GM21723 (cell line): ENCODE results near the gene SRSF3.
A peak's percentile ranks its signal among the peaks of the same experiment; 100 is the strongest.
"Not testable (repeated sequence)": the region's sequence is repeated elsewhere in the genome, so short reads cannot be mapped to it uniquely, and the experiment has no call there.

Source experiments
- ATAC-seq: cut with Tn5 transposase; IDR thresholded peaks from one replicate; pipeline ENCODE4 v1.9.1; 2021; ENCODE audit warnings: mild to moderate bottlenecking, moderate library complexity; ENCODE audit not compliant: unreplicated experiment

Gene SRSF3

DNA sequence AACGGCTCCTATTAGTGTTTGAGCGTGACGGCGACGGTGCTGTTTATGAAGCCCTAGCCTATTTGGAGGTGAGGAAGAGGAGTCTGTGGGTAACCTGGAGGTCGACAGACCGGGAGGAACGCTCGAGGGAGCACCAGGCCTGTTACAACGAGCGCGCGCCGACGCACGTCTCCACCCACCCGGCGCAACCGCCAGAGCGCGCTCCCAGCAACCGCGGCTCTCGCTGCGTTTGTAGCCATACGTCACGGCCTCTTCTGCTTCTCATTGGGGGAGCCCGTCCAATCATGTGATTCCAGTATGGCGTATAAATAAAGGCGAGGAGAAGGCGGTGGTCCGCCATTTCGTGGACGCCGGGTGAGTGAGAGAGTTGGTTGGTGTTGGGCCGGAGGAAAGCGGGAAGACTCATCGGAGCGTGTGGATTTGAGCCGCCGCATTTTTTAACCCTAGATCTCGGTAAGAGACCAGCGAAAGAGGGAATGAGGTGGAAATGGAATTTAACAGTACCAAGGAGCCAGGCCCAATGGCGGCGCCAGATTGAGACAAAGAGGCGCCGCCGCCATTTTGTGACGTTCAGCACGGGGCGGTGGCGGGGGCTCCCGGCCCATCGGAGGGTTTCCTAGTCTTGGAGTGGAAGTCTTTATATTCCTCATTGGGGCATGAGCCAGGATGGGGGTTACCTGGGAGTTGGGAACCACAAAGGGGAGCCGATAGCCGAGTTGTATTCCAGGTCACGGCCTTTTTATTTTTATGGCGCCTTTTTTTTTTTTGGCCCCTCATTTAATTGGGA, at the start of gene SRSF3:
SRSF3 (plus strand) TSS at position 334 of the 787 bp plus-strand sequence. CDS start 2,401 bp downstream, outside the sequence.
- peak; percentile 83 for ATAC-seq

DNA sequence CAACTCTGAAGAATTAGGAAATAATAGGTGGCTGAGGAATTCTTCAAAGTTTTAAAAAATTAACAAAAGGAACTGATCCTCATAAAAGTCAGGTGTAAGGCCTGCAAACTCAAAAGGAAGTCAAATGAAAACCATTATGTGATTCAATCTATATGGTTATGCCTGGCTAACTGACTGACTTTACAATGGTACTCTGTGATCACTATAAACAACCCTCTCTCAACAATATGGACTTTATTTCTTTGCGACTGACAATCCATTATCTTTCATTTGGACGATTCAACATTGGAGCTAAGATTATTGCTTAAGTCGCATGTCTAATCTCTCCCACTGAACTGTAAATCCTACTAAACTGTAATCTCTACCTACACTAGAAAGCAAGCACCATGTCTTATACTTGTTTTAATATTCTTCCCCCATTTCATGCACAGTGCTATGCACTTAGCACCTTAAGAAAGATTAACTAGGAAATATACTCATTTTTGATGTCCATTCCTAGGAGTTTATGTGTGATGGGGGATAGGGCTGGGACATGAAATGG, 48.3 kb upstream of the SRSF3 start:
- ATAC-seq, result no peak

DNA sequence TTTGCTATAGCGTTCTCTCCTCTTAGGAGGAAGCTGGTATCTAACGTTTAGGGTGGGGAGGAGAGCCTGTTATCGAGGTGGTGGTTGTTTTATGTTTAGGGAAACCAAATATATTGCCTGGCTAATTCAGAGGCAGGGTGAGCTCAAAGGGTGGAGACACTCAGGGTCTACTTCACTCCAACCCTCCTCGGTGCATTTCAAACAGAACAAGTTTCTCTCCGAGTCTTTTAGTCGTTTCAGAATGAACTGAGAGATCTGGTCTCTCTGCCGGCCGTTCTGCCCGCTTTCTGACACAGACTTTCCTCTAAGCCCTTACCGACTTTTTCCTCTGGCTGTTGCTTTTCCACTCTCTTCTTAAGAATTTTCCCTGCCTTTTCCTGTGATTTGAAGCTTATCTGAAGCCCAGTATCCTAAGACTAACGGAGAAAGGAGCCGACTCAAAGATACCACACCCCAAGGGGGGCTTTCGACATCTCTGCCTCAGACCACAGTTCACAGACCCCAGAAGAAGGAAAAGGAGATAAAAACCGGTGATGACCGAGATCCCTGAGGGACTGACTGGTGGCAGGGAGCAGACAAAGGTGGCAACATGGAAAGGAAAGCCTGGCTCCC, 47.7 kb upstream of the SRSF3 start:
- ATAC-seq, result no peak

DNA sequence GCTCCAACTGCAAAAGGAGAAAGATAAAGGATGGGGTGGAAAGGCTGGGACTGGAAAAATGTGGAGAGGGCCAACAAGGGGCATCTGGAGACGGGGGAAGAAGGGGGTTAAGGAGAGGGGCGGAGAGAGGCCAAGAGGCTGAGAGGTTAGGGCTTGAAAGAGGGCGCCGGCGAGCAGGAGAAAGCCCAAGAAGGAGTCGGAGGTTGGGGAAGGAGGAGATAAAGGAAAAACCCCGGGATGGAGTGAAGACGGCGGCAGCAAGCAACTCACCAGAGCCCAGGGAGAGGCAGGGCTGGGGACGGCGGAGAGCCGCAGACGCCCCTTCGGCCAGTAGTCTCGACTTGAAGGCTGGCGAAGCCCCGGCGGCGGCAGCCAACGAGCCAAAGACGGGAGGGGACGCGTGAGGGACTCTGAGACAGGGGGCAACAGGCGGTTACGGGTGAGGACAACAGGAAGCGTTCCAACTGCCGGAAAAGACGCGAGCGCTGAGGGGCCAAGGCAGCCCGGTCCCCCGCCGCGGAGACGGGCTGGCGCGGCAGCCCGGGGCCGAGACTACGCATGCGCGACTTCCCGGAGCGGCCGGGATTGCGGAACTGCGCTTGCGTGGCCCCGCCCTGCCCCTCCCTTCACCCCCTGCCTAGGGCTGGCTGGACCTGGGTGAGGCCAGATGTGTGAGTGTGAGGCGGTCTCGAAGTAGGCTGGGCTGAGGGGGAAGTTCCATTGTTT, 47.1 kb upstream of the SRSF3 start, which contains the start of gene STK38:
STK38 (minus strand) TSS at position 560 of the 726 bp plus-strand sequence. CDS start 7,277 bp downstream, outside the sequence.
- ATAC-seq, result peak; percentile 67

DNA sequence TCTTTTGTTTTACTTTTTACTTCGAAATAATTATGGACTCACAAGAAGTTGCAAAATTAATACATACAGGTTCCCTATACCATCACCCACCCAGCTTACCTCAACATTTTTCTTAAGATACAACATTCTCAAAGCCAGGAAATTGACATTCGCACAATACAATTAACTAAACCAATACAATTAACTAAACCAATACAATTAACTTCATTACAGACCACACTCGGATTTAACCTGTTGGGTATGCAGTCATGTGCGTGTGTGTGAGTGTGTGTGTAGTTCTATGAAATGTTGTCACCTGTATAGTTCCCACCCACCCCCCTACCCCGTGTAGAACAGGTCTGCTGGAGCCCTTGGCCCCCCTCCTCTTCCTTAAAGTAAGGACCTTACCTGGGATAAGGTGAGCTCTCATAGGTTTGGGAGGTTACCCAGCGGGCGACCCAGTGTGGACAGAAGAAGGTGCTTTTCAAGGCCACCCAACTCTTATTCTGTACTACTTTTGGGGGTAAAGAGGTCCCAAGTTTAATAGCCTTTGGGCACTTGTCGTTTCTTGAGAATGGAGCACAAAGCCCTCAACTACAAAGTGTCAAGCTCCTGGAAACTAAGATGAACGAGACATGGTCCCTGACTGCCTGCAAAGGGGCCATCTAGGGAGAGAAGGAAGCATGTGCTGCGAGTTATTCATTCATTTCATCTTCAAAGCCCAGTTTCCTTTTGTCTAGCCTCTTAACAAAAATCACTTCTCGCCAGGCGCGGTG, 46.3 kb upstream of the SRSF3 start:
- no peak for ATAC-seq

DNA sequence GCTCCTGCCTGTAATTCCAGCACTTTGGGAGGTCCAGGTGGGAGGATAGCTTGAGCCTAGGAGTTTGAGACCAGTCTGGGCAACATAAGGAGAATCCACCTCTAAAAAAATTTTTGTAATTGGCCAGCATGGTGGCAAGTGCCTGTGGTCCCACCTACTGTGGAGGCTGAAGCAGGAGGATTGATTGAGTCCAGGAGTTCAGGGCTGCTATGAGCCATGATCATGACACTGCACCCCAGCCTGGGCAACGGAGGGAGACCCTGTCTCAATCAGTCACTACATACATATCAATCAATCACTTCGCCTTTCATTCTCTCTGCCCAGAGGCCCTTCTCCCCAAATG, 45.8 kb upstream of the SRSF3 start:
- ATAC-seq, result no peak

DNA sequence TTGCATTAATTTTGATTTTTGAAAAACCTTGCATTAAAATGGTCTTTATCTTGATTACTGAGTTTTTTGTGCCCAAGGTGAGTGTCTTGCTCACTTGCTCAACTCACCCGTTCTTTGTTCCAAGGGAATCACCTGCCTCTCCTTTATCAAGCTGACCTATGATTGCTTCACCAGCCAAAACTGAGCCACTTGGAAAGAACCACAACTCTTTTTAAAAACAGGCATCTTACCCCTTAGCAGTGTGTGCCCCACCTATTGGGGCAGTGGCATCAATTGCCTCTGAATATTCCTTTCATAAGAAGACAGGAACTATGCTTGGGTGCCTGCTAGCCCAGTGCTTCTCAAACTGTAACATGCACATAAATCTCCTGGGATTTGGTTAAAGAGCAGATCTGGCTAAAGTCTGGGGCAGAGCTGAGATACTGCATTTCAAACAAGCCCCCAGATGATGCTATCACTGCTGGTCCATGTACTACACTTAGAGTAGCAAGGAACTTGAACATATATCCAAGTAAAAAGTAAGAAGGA, 43.6 kb upstream of the SRSF3 start:
- ATAC-seq, result no peak

DNA sequence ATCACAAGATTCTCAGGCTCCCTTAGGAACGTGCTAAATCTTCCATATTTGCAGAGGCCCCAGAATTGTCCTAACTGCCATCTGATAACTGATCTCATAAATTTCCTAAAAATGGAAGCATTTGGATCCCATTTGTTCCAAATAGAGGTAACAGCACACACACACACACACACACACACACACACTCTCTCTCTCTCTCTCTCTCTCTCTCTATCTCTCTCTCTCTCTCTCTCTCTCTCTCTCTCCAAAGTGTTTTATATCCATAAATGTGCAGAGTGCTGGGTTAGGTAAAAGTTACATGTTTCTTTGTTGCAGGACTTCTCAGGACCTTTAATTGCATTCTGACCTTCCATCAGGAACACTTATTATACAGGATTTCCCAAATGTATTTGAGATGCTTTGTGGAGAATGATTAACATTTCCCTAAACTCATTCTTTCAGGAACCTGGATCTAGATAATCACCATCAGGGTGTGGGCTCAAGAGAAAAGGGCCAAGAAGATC, 38.4 kb upstream of the SRSF3 start:
- ATAC-seq, result no peak

DNA sequence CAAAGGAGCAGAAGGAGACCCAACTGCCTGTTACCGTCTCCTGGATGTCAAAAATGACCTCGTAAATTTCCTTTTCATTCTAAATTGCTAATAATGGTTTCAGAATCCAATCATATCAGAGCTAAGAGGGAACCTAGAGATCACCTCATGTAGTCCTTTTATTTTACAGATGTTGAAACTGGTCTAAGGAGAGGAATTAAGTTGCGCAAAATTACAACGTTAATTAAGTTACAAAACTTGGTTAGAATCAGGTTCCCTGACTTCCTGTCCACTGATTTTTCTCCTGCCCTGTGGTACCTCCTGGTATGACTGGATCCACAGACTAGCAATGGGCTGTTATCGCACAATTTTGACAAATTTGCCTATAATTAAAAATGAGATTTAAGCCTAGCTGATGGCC, 37.9 kb upstream of the SRSF3 start:
- ATAC-seq, result no peak

DNA sequence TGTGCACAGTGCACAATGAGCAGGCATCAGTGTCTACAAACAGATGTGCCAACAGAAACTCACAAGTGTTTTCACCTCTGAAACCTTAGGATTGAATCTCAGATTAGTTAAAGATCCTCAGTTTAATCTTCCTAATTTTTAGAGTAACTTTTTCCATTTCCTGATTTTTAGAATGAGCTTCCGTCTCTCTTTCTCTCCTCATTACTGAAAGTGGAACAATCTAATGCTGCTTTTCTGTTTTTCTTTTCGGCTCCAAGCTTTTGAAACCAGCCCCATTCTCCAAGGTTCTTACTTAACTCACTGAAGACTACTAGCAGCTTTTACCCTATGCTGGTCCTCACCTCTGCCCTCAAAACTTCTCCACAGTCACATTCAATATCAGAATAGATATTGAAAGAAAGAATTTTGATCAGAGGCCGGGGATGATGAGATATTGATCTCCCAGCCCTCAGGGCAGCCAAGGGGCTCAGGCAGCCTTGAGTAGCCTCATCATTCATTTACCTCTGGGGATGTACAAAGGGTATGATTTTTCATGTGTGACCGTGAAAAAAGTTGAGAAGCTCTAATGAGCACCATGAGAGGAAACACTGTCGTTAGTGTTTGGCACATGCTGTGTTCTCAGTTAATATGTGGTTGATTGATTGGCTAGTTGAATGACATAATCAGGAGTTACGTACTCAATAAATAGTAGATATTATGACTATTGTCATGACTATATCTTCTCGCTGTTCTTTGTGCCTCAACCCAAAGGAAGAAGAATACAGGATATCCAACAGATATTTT, 35.0 kb upstream of the SRSF3 start:
- no peak for ATAC-seq

DNA sequence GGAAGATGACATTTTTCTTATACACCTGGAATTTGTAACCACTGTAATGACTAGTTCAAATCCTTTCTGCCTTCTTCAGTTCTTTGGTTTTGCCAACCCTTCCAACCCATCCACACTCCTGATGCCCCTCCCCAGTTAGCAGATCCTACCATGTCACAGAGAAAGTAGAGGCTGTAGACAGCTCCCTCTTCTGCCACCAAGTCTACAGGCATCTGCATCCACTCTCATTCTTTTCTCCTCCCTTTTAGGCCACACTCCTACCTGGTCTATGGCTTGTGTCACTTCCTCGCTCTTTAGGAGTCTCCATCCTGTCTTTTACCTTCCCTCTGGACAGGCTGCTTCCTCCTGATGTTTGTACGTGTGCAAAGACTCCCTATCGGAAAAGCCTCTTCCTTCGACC, 33.3 kb upstream of the SRSF3 start:
- ATAC-seq, result no peak

DNA sequence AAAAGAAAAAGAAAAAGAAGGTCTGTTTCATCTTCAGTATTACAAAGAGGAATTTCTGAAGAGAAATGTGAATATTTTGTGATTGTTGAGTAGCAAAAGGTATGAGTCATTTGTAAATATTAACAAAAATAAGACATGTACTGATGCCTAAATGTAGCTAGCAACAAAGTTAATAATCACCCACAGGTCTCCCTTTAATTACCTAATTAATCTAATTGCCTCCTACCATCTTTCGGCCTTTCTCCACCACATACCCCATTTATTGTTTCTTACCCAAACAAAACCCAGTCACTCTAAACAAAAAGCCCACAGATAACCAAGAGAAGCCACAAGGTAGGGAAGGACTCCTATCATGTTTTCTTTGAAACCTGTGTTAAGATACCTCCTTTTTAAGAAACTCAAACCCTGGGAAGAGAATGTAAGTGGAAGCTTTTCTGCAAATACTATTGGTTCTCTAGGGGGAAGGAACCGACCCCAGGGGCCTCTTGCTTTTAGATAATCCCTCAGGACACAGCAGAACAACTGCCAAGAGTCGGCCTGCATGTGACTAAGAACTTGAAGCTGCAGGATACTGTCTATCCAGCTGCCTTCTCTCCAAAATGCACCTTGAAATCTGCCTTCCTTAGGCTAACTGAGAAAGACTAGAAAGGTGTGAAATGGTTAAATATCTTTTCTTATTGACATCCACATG, 30.8 kb upstream of the SRSF3 start:
- no peak for ATAC-seq

DNA sequence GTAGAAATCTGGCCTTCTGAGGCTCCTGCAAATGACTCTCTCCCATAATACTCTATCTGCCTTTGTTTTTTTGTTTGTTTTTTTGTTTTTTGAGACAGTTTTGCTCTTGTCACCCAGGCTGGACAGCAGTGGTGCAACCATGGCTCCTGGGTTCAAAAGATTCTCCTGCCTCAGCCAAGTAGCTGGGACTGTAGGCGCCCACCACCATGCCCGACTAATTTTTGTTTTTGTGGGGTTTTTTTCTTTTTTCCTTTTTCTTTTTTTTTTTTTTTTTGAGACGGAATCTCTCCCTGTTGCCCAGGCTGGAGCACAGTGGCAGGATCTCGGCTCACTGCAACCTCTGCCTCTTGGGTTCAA, 30.3 kb upstream of the SRSF3 start:
- no peak for ATAC-seq

DNA sequence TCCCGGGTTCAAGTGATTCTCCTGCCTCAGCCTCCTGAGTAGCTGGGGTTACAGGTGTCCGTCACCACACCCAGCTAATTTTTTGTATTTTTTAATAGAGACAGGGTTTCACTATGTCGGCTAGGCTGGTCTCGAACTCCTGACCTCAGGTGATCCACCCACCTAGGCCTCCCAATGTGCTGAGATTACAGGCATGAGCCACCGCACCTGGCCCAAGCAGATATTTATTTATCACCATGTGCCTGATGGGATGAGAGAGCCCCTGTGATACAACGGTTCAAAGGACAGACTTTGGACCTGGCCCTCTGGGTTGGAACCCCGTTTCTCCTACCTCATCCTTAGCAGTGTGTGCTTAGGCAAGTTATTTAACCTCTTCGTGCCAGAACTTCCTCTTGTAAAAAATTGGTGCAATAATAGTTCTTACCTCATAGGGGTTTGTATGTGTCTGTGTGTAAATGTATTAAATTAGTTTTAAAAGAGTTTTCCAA, 27.7 kb upstream of the SRSF3 start:
- ATAC-seq, result no peak

DNA sequence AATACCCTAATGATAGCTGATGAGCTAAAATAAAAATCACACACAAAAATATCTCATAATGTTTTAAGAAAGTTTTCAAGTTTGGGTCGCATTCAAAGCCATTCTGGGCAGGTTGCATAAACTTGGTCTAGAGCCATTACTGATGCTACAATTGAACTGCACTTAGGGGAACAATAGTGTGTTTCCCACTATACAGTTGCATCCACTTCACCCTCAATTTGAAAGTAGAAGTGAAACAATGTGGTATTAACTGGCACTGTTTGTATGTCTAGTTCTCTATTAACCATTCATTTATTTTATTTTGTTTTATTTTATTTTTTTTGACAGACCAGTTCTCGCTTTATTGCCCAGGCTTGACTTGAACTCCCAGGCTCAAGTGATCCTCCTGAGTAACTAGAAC, 23.9 kb upstream of the SRSF3 start:
- no peak for ATAC-seq

DNA sequence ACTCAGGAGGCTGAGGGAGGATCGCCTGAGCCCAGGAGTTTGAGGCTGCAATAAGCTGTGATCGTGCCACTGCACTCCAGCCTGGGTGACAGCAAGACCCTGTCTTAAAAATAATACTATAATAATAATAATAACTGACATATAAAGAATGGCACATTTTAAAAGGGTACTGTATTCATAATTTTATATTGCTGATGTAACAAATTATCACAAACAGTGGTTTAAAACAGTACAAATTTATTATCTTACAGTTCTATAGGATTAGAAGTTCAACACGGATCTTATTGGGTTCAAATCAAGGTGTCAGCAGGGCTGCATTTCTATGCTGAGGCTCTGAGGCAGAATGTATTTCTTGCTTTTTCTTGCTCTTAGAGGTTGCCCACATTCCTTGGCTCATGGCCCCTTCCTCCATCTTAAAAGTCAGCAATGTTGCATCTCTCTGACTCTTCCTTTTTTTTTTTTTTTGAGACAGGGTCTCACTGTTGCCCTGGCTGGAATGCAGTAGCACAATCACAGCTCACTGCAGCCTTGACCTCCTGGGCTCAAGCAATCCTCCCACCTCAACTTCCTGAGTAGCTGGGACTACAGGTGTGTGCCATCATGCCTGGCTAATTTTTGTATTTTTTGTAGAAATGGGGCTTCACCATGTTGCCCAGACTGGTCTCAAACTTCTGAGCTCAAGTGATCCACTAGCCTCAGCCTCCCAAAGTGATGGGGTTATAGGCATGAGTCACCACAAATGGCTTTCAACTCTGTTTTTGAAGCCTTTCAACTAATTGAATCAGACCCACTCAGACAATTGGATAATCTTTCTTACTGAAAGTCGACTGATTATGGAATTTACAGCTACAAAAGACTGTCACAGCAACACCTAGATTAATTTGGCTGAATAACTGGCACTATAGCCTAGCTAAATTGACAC, 22.8 kb upstream of the SRSF3 start:
- ATAC-seq, result no peak

DNA sequence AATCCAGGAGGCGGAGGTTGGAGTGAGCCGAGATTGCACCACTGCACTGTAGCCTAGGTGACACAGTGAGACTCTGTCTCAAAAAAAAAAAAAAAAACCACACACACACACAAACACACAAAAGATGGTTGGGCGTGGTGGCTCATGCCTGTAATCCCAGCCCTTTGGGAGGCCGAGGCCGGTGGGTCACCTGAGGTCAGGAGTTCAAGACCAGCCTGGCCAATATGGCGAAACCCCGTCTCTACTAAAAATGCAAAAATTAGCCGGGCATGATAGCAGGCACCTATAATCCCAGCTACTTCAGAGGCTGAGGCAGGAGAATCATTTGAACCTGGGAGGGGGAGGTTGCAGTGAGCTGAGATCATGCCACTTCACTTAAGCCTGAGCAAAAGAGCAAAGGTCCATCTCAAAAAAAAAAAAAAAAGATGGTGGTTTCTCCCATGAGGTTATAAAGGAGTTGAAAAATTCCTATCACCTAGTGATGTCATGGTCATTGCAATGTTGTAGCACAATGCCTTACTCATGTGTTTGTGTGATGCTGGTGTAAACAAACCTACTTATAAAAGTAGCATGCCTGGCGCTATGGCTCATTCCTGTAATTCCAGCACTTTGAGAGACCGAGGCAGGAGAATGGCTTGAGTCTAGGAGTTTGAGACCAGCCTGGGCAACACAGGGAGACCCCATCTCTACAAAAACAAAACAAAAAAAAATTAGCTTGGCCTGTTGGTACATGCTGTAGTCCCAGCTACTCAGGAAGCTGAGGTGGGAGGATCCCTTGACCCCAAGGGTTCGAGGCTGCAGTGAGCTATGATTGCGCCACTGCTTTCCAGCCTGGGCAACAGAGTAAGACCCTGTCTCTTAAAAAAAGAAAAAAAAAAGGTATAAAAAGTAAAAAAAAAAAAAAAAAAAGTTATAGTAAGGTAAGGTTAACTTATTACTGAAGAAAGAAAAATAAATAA, 21.5 kb upstream of the SRSF3 start:
- ATAC-seq, result not testable (repeated sequence)
